ENCODE measurements around the gene TRIM47.

Gene TRIM47

DNA sequence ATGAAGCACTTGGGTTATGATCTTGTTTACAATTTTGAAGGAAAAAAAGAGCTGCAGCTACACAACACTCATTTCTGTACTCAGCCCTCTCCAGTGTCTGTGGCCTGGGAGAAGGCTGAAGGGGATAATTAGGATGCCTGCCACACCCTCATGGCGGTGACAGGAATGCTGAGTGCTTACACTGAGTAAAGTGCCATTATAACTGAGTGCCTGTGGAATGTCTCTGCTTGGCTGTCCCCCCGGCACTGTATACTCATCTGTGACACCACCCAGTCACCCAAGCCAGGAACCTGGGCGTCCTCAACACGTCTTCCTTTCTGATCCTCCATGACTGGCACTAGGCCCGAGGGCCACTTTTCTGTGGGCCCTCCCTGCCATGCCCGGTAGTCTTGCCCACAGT, 29.8 kb upstream of the TRIM47 start:
- no peak for DNase-seq

DNA sequence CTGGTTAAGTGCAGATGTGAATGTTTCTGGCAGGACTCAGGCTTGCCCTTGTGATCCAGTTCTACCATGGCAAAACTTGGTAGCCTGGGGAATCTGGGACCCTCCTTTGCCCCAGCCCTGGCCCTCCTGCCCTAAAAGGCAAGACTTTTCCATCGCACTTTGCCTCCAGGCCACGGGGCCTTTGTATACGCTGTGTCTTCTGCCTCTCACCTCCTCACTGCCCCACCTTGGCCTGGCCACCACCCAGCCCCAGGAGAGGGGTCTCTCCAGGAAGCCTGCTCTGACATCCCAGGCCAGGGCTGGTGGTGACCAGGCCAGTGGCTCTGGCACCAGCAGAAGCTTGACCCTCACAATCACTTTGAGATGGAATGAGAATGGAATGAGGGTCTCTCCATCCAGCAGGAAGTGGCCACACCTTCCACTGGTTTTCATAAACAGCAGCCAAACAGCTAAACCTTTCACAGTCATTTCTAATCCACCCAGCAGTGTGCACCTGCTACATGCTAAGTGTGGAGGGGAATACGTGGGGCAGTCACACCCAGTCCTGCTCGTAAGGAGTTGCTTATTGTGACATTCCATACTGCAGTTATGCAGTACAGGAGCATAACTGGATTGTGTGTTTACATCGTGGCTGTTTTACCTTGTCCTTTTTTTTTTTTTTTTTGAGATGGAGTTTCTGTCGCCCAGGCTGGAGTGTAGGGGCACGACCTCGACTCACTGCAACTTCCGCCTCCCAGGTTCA, 27.9 kb upstream of the TRIM47 start:
- no peak for DNase-seq

DNA sequence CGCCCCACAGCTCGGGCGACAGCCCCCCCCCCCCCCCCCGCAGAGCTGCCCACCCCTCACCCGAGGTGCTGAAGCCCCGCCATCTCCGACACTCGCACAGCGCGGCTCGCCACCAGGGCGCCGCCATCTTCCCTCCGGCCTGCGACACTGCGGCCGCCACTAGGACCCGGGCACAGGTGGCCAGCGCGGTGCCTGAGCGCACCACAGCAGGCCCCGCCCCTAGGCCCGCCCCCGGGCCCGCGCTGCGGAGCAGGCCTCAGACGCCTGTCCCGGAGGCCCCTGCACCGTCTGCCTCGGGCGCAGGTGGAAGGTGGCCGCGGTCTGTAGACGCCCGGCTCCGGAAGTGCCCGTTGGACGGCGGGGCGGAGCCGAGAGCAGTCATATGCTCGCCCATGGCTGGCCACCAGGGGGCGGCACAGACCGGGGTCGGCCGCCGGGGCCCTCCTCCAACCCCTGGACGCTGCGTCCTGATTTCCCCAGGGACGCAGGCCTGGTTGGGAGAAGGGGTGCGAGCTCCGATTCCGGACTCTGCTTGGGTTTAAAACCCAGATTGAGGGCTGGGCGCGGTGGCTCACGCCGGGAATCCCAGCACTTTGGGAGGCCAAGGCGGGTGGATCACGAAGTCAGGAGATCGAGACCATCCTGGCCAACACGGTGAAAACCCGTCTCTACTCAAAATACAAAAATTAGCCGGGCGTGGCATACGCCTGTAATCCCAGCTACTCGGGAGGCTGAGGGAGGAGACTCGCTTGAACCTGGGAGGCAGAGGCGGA, 26.6 kb upstream of the TRIM47 start, which contains the start of gene MRPL38:
Gene MRPL38, minus strand, starts transcription at position 136 of the 773 bp plus-strand sequence. Its CDS starts 9 bp downstream, at position 127.
- DNase-seq = peak; percentile 87

DNA sequence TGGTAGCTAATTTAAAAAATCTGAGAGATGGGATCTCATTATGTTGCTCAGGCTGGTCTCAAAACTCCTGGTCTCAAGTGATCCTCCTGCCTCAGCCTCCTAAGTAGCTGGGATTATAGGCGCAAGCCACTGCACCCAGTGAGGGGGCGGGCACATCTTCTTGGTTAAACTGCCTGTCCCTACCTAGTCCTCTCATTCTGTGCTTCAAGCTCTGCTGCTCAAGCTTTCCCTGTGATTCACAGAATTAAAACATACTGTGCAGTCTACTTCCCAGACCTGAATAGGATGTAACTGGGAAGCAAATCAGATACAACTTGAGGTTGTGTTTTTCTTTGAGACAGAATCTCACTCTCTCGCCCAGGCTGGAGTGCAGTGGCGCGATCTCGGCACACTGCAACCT, 24.0 kb upstream of the TRIM47 start:
- peak; percentile 55 for DNase-seq

DNA sequence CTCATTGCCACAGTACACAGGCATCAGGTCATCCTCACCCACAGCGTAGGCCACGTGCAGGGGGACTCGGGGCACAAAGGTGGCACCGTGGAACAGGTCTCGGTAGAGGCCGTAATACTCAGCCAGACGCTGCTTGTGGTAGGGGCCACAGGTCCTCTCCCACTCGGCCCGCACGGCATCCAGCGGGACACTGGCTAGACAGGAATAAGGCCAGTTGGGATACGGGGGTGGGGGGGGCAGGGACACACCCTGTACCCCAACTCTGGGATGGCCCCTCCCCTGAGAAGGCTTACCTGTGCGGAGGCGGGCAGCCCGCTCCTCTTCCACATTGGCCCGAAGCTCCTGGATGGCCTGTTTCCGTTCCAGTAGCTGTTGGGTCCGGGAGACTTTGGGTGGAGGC, 23.3 kb upstream of the TRIM47 start:
- DNase-seq = no peak

DNA sequence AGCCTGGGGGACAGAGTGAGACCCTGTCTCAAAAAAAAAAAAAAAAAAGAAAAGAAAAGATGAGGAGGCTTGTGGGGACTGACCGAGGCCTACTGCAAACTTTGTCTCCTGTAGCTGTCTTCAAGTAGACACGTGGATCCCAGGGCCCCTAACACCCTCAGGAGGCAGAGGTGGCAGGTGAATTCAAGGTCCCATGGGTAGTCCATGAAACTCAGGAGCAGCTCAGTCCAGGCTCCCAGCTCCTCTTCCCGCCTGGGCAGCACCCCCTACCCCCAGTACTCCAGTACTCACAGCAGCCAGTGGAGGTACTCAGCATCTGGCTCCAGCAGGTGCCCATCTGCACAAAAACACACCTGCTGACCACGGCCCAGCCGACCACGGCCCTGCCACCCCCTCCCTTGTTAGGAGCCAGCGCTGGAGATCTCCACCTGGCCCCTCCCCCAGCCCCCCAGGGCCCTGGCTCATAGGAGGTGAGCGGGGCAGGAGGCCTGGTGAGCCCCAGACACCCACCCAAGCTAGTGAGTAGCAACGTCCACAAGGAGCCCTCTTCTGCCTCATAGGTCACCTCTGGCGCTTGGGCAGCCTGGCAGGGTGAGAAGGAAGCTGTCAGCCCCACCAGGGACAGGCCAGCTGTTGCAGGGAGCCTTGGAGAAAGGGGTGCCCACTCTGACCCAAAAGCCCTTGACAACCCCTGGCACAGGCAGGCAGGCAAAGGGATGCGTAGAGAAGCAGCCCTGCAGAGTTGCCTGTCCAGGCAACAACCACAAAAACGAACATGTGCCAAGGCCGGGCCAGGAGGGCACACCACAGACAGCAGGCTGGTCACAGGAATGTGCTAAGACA, 22.5 kb upstream of the TRIM47 start:
- no peak for DNase-seq

DNA sequence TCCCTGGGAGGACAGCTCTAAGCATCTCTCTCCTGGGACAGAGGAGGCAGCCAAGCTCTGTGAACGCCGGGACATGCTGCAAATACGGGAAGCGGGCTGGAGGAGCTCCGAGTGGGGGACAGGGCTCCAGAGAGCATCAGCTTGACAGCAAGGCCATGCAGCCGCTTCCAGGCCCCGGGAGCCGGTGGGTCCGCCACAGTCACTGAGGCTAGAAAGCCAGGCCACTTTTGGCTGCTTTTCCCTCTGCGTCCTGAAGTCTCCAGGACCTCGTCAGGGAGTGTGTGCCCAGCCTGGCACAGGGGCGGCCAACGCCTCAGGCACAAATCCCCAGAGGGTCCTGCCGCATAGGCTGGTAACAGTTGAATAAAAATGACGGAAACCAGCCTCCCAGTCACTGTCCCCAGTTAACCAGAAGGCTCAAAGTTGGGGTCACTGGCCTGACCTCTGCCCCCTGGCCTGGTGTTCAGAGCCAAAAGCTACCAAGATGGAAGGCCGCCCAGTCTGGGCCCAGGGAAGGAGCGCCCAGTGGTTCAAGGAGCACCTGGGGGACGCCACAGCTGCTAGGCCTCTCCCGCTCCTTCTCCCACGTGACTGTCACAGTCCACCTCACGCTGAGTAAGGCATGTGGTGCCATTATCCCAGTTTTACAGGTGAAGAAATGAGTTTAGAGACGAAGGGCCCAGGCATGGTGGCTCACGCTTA, 21.5 kb upstream of the TRIM47 start:
- DNase-seq = no peak

DNA sequence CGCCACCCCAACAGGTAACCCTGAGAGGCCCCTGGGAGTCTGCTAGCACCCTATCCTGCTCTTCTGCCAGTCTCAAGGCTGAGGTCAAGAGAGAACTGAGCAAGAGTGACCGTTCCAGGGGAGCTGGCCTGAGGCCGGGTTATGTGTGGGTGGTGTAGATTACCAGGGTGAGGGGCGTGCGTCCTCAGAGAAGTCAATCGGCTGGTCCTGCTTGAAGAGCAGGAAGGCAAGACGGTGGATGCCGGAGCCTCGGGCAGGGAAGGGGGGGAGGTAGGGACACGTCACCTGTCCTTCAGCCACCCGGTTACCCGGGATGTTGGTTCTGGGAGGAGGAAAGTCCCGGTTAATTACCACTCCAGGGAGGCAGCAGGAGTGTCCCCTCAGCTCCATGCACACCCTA, 21.0 kb upstream of the TRIM47 start:
- no peak for DNase-seq

DNA sequence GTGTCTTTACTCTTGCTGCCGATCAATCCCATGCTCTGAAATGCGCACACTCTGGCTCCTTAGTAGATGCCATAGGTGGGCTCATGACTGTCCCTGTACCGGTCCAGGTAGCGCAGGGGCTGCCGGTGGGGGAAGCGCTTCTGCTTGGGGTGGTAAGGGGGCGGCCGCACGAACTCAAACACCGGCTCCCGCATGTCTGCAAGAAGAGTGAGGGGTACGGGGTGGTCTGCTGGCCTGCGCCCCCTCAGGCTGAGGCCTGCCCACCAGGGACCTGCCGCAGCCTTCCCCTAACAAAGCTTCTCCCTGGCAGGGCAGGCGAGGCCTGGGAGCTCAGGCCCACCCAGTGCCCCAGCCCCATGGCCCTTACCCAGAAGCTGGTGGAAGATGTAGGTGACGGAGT, 20.4 kb upstream of the TRIM47 start:
- DNase-seq = no peak

DNA sequence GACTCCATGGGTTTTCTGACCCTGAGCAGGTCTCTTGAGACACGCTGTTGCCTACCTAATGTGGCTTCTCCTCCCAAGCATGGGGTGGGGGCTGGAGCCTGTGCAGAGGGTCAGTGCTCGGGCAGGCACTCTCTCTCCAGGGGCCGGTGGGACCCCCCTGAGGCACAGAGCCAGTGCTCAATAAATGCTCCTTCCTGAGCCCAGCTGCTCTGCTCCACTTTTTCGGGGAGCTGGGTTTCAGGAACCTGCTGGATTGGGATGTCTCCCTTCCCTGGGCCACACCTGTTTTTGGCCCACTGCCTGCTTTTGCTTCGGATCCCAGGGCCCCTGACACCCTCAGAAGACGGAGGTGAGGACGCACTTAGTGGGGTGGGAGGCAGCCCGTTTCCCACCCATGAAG, 19.7 kb upstream of the TRIM47 start:
- no peak for DNase-seq

DNA sequence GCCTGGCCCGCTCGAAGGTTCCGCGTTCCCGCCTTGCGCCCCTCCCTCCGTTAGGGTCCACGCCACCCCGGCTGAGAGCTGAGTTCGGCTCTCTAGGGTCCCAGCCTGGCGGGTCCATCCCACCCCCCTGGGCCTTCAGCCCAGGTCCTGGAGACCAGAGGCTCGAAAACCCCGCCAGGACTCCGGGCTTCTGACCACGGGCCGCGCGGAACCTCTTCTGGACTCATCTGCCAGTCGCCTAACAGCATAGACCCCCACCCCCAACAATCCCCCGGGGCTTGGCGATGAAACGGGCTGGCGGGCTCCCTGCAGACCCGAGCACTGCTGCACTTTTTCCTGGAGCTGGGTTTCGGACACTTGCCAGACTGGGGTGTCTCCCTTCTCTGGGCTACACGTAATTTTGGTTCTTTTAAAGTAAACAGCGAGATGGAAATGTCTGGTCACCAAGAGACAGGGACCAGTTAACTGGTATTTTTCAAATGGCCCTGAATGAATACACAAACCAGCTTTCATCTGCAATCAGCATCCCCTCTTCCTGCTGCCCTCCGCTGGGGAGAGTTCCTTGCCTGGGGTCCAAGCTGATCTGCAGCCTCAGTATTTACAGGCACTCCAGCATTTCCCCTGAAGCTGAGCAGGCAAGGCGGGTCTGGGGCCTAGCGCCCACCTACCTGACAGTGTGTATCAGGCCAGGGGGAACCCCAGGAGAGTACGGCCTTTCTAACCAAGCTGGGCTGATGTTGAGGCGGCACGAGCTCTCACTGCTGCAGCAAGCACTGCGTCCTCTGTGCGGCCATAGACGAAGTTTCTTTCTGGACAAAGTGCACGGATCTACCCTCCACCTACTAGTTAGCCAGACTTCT, 19.0 kb upstream of the TRIM47 start:
- no peak for DNase-seq

DNA sequence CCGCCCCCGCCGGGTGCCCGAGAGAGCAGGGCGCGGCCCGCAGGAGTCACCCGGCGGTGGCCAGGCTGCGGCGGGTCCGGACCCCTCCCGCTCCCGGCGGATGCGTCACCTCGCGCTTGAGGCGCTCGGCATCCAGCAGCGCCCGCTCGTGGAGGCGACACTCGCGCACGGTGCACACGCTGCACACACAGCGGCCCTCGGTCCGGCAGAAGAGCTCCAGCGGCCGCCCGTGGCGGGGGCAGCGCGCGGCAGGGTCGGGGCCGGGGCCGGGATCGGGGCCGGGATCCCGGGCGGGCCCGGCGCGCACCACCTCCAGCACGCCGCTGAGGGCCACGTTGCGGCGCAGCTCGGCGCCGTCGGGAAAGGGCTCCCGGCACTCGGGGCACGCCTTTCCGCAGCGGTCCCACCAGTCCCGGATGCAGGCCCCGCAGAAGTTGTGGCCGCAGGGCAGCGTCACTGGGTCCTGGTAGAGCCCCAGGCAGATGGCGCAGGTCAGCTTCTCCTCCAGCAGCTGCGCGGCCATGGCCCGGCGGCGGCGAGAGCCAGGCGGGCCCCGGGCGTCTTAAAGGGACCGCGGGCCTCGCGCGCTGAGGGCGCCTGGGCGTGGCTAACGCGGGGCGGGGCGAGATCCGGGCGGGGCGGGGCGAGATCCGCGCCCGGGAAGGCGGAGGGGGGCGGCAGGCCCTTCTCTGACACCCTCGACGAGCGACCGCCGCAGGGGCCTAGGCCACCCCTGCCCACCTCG, 18.2 kb upstream of the TRIM47 start, which contains the start of gene TRIM65:
Gene TRIM65, minus strand, starts transcription at position 537 of the 745 bp plus-strand sequence. Its CDS starts 14 bp downstream, at position 523.
- peak; percentile 32 for DNase-seq

DNA sequence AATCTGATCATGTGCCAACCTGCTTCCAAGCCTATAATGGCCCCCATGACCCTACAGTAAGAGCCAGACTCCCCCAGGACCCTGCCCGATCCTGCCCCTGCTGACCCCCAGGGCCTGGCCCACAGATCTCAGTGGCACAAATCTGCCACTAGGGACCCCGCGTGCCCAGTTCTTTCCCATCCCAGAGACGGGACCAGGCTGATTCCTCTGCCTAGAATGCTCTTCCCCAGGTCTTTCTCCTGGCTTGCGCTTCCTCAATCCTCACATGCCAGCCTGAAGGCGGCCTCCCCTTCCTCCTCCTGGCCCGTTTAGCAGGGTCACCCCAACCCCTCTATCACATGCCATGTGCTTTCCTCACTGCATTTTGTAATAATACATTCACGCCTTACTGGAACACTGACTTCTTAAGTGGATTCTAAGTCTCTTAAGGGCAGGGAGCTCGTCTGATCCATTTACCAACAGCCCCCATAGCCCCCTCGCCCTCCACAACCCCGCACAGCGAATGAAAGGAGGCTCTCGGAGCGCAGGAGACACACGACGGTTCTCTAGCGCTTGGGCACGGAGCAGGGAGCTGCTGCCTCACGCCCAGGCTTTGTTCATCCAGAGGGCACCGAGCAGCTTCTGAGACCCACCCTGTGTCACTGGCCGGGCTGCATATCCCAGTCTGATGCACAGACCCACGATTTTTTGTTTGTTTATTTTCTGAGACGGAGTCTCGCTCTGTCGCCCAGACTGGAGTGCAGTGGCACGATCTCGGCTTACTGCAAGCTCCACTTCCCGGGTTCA, 17.2 kb upstream of the TRIM47 start:
- DNase-seq = no peak

DNA sequence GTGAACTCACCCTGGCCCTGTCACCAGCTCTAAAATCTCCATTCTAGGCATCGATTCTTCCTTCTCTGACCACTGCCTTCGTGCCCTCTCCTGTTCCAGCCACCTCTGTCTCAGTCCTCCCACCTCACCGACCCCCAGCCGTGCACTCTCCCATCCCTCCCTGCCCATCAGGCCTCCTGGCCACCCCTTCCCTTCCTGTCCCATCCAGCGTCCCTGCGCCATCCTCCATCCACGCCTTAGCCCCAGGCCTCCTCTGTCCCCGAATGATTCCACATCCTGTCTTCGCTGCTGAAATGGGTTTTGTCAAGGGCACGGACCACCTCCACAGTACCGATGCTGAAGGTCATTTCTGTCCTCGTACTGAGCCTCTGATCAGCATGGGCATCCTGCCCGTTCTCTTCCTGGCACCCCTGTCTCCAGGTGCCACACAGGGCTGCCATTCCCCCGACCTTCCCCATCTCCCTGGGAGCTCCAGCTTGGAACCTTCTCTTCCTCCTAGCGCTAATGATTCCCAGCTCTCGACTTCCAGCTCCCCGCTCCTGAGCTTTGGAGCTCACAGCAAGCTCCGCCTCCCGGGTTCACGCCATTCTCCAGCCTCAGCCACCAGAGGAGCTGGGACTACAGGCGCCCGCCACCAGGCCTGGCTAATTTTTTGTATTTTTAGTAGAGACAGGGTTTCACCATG, 15.8 kb upstream of the TRIM47 start:
- no peak for DNase-seq

DNA sequence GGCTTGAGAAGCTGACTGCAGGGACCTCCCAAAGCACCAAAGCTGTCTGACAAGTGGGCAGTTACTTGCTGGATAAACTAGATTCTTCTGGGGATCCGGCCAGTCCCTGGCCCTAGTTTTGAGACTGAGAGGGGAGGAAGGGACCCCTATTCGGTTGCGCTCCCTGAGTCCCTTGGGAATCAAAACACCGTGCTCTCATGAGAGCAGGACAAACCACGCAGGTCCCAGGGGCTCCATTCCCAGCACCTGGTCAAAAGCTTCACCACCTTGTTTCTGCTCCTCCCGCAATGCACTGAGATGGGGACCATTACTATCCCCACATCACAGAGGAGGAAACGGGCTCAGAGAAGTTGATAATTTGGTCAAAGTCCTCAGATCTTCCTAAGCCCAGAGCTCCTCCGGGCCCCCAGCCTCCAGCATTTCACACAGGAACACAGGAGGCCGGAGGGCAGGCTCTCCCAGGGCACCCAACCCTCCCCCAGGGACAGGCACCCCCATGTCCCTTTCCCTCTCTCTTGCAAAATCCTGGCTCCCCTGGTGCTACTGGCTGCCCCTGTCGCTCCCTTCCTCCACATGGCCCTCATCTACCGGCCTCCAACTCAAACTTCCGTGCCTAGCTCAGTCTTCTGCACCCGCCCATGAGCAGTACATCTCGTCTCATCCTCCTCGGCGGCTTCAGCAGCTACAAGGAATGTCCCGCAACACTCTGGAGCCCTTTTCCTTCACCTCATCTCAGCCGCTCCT, 15.1 kb upstream of the TRIM47 start:
- DNase-seq = no peak

DNA sequence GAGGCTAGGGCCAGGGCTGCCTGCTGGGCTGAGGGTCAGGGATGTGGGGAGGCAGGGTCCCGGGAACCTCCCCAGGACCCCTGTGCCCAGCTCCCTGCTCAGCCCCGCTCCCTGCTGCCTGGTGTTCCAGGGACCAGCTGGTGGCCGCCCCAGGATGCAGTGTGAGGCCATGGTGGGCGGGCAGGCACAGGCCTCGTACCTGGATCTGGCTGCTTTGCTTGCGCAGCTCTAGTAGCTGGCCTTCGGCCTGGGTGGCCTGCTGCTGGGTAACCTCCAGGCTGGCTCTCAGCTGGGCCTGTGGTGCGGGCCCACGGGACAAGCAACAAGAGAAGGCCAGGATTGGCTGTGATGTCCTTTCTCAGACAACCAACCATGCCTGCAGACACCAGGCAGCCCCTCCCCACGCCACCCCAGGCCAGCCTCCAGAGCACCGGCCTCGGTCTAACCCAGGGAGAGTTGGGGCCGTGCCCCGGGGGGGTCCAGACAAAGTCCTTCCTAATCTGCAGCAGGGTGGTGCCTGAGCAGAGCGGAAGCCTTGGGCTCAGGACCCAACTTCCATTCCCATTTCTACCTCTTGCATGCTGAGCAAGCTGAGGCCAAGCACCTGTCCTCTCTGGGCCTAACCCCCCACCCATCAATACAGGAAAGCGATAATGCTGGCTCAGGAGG, 14.3 kb upstream of the TRIM47 start:
- no peak for DNase-seq

DNA sequence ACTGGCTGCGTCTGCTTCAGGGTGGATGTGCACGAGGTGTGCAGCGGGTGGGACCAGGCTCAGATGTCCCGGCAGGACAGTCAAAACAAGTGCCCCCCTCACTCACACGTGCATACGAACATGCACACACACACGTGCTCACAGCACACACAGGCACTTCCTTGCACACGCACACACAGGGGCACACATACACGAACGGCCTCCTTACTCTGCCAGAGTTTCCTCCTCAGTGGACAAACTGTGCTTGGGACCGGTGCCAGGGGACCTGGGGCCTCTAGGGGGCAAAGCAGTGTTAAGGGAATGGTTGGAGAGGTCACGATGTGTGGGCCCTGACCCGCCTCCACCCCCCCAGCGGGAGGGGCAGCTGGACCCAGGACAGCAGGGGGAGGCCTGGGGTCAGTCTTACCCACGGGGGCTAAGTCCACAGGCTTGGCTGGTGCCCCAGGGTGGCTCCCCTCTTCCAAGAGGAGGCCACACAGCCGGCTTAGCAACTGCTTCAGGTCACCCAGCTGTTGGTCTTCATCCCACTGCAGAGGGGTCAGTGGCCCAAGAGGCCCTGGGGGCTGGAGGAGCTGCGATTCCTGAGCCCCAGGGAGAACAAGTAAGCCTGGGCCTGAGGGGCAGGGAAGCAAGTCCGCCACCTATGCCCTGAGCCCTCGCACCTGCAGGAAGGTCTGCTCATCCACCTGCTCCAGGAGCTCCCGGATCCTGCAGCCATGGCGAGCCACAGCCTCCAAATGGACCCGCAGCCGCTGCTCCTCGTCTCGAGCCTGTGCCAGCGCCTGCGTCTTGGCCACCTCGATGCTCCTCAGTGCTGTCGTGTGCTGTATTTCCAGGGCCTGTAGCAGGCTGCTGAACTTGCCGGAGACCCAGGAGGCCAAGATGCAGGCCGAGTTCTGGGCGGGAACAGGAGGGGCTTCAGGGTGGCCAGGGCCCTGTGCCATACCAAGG, 13.5 kb upstream of the TRIM47 start:
- no peak for DNase-seq
